B cell (primary cell): ENCODE measurements around the gene MUC22.

Source experiments
- CTCF ChIP-seq: fragments of 200-600 bp; IDR thresholded peaks from one replicate; pipeline ENCODE4 v1.8.0; 2022; ENCODE audit warnings: antibody characterized with exemption, mild to moderate bottlenecking
- EZH2 ChIP-seq: IDR thresholded peaks from 2 replicates; pipeline ENCODE4 v1.6.1; 2012; ENCODE audit warnings: borderline replicate concordance, low read depth, mild to moderate bottlenecking, moderate library complexity, low read length; ENCODE audit not compliant: insufficient read depth, poor library complexity, severe bottlenecking

GRCh38 chr6:31070711-31071197 is 60.5 kb downstream of the MUC22 start:
- TF ChIP-seq CTCF (no peak), EZH2 (no peak)
